ENCODE data around the gene TTC14.
"Not testable (repeated sequence)": the region's sequence is repeated elsewhere in the genome, so short reads cannot be mapped to it uniquely, and the experiment has no call there.

TTC14 gene

GRCh38 chr3:180601688-180602666, at the start of gene TTC14:
TSS of gene TTC14 (plus strand) at chr3:180602163. CDS start at chr3:180602262, 99 bp downstream.
- DNase-seq: peak; percentile 94

GRCh38 chr3:180563406-180563805, 38.6 kb upstream of the TTC14 start:
- no peak for DNase-seq

GRCh38 chr3:180564676-180565075, 37.3 kb upstream of the TTC14 start:
- no peak for DNase-seq

GRCh38 chr3:180570238-180570637, 31.7 kb upstream of the TTC14 start:
- no peak for DNase-seq

GRCh38 chr3:180571831-180572598, 29.9 kb upstream of the TTC14 start:
- DNase-seq: no peak

GRCh38 chr3:180575571-180575970, 26.4 kb upstream of the TTC14 start:
- no peak for DNase-seq

- no peak for DNase-seq
These were observed 21.0 kb upstream of the TTC14 start for GRCh38 chr3:180580934-180581333.

- DNase-seq: no peak
These were observed 11.6 kb upstream of the TTC14 start for GRCh38 chr3:180590396-180590795.

- DNase-seq: not testable (repeated sequence)
These were observed 8.3 kb upstream of the TTC14 start for GRCh38 chr3:180593631-180594030.

- DNase-seq: peak; percentile 15
These were observed 7.1 kb upstream of the TTC14 start for GRCh38 chr3:180594631-180595558.

GRCh38 chr3:180595559-180595935, 6.4 kb upstream of the TTC14 start:
- no peak for DNase-seq

- no peak for DNase-seq
These were observed 1.5 kb upstream of the TTC14 start for GRCh38 chr3:180600473-180600872.

- DNase-seq: no peak
These were observed 9.0 kb downstream of the TTC14 start for GRCh38 chr3:180611006-180611405.

GRCh38 chr3:180612364-180612763, 10.4 kb downstream of the TTC14 start:
- no peak for DNase-seq

GRCh38 chr3:180615954-180616353, 14.0 kb downstream of the TTC14 start:
- no peak for DNase-seq

- DNase-seq: no peak
These were observed 15.1 kb downstream of the TTC14 start for GRCh38 chr3:180617049-180617448.

- DNase-seq: not testable (repeated sequence)
These were observed 16.6 kb downstream of the TTC14 start for GRCh38 chr3:180618563-180618962.

GRCh38 chr3:180619723-180620122, 17.8 kb downstream of the TTC14 start:
- DNase-seq: no peak

- DNase-seq: no peak
These were observed 22.8 kb downstream of the TTC14 start for GRCh38 chr3:180624714-180625113.

GRCh38 chr3:180626844-180627243, 24.9 kb downstream of the TTC14 start:
- DNase-seq: no peak

GRCh38 chr3:180630371-180630770, 28.4 kb downstream of the TTC14 start:
- DNase-seq: no peak

- DNase-seq: no peak
These were observed 29.4 kb downstream of the TTC14 start for GRCh38 chr3:180631317-180631716.

- DNase-seq: no peak
These were observed 31.8 kb downstream of the TTC14 start for GRCh38 chr3:180633722-180634121.

All from suppressor macrophage treated with lipopolysaccharide for 4 hours (primary cell).